HS-27A (cell line): Measurements from ENCODE around the gene ARL14EP.

ENCODE experiments used
- DNase-seq: peaks from one replicate; pipeline ENCODE4 v3.0.0-alpha.2; 2012; ENCODE audit warnings: low read depth, missing footprints

The ARL14EP gene

DNA sequence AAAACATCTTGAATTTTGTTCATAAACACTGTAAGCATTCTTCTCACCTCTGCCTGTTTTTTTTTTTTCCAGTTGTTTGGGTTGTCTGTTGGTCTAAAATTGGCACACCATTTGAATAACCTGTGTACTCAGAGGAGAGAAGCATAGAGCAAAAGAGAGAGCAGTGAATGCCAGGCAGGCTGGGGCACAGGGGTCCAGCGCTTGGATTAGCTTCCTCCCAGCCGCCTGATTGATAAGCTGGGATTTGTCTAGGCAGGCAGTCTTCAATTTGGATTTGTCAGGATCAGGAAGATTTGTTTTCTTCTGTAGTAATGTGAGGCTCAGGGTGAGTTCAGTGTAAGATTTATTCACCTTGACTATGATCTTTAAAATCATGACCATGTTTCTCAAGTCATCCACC lies 59.0 kb downstream of the ARL14EP start:
- no peak for DNase-seq
